Spleen (tissue), 7 donors: ENCODE measurements around the gene PTGIR.

Experiments
- POLR2A ChIP-seq, 3 donors: fragments of 450-650 bp; IDR thresholded peaks; one replicate each; pipeline ENCODE4 v1.5.1; 2017; ENCODE audit warnings: antibody characterized with exemption in 3 of 3, mild to moderate bottlenecking in 1 of 3
- POLR2AphosphoS5 ChIP-seq, 3 donors: sonication (generic); formaldehyde crosslinking; IDR thresholded peaks; one replicate each; pipeline ENCODE4 v1.5.1; 2017; ENCODE audit warnings: antibody characterized with exemption in 3 of 3
- TF ChIP-seq, protein P1 (sequence below), 11 experiments: fragments of 200-600 bp in 7 of 11; fragments of 450-650 bp in 4 of 11; sonication (generic) in 4 of 11; IDR thresholded peaks in 8 of 11; conservative IDR thresholded peaks in 3 of 11; 1 replicate in 7 of 11; 2 replicates in 4 of 11; pipeline versions ENCODE4 v1.4.0 to v1.8.0; 2016 to 2021; ENCODE audit warnings: antibody characterized with exemption in 11 of 11, inconsistent platforms in 4 of 11, mild to moderate bottlenecking in 1 of 11
- donor health status: DM: no; HTN: no; CAD: no; lungs with moderate emphysema.
- donor health status: DM: no; HTN: no; CAD: no.
- donor health status: DM: no; HTN: no; CAD: no.

DNA sequence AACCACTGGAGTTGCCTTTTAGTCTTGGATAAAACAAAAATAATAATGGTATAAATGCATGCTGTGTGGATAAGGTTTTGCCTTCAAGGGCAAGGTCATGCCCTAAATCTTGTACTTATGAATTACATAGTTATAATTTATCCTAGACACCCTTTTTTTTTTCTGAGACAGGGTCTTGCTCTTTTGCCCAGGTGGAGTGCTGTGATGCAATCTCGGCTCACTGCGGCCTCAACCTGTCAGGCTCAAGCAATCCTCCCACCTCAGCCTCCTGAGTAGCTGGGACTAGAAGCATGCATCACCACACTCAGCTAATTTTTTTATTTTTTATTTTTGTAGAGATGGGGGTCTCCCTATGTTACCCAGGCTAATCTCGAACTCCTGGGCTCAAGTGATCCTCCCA, 43.8 kb upstream of the PTGIR start:
- TF ChIP-seq, protein P1, sequence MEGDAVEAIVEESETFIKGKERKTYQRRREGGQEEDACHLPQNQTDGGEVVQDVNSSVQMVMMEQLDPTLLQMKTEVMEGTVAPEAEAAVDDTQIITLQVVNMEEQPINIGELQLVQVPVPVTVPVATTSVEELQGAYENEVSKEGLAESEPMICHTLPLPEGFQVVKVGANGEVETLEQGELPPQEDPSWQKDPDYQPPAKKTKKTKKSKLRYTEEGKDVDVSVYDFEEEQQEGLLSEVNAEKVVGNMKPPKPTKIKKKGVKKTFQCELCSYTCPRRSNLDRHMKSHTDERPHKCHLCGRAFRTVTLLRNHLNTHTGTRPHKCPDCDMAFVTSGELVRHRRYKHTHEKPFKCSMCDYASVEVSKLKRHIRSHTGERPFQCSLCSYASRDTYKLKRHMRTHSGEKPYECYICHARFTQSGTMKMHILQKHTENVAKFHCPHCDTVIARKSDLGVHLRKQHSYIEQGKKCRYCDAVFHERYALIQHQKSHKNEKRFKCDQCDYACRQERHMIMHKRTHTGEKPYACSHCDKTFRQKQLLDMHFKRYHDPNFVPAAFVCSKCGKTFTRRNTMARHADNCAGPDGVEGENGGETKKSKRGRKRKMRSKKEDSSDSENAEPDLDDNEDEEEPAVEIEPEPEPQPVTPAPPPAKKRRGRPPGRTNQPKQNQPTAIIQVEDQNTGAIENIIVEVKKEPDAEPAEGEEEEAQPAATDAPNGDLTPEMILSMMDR (IDR thresholded peaks at IDR 0.05 in 8 of 11, conservative IDR thresholded peaks at IDR 0.05 in 3 of 11), result no peak
- TF ChIP-seq POLR2A (IDR thresholded peaks at IDR 0.05), result no peak
- no peak for TF ChIP-seq POLR2AphosphoS5 (IDR thresholded peaks at IDR 0.05)
